Measurements from ENCODE around the gene CAPZB.

The CAPZB gene

GRCh38 chr1:19427087-19427781 is 58.1 kb downstream of the CAPZB start:
- no peak for TF ChIP-seq FOXP2 (optimal IDR thresholded peaks at IDR 0.05; ENCODE audit: borderline replicate concordance, extremely low read depth, extremely low read length, insufficient read depth)

GRCh38 chr1:19426294-19427086 is 58.8 kb downstream of the CAPZB start:
- TF ChIP-seq TAF1 (IDR thresholded peaks at IDR 0.05; ENCODE audit: borderline replicate concordance, insufficient read depth, low read length) (no peak), REST (IDR thresholded peaks at IDR 0.05; ENCODE audit: insufficient read depth in 1 of 2, low read depth in 2 of 2, low read length in 2 of 2) (no peak), POLR2AphosphoS5 (IDR thresholded peaks at IDR 0.05; ENCODE audit: low read depth, low read length) (no peak), SIN3A (IDR thresholded peaks at IDR 0.05; ENCODE audit: borderline replicate concordance, insufficient read depth, low read length) (no peak), FOXP2 (optimal IDR thresholded peaks at IDR 0.05; ENCODE audit: borderline replicate concordance, extremely low read depth, extremely low read length, insufficient read depth) (no peak)

- TF ChIP-seq TAF1 (IDR thresholded peaks at IDR 0.05; ENCODE audit: borderline replicate concordance, insufficient read depth, low read length) (no peak), SIN3A (IDR thresholded peaks at IDR 0.05; ENCODE audit: borderline replicate concordance, insufficient read depth, low read length) (no peak), FOXP2 (optimal IDR thresholded peaks at IDR 0.05; ENCODE audit: borderline replicate concordance, extremely low read depth, extremely low read length, insufficient read depth) (no peak), POLR2AphosphoS5 (IDR thresholded peaks at IDR 0.05; ENCODE audit: low read depth, low read length) (no peak), REST (IDR thresholded peaks at IDR 0.05; ENCODE audit: insufficient read depth in 1 of 2, low read depth in 2 of 2, low read length in 2 of 2) (no peak)
These were observed 59.6 kb downstream of the CAPZB start for GRCh38 chr1:19425646-19426239.

GRCh38 chr1:19424651-19425570 is 60.4 kb downstream of the CAPZB start:
- no peak for TF ChIP-seq FOXP2 (optimal IDR thresholded peaks at IDR 0.05; ENCODE audit: borderline replicate concordance, extremely low read depth, extremely low read length, insufficient read depth)
- no peak for TF ChIP-seq POLR2AphosphoS5 (IDR thresholded peaks at IDR 0.05; ENCODE audit: low read depth, low read length)
- TF ChIP-seq TAF1 (IDR thresholded peaks at IDR 0.05; ENCODE audit: borderline replicate concordance, insufficient read depth, low read length), result no peak
- TF ChIP-seq REST (IDR thresholded peaks at IDR 0.05; ENCODE audit: insufficient read depth in 1 of 2, low read depth in 2 of 2, low read length in 2 of 2), result no peak
- no peak for TF ChIP-seq SIN3A (IDR thresholded peaks at IDR 0.05; ENCODE audit: borderline replicate concordance, insufficient read depth, low read length)

GRCh38 chr1:19423130-19423529 is 62.2 kb downstream of the CAPZB start:
- TF ChIP-seq SIN3A (IDR thresholded peaks at IDR 0.05; ENCODE audit: borderline replicate concordance, insufficient read depth, low read length) (no peak), POLR2AphosphoS5 (IDR thresholded peaks at IDR 0.05; ENCODE audit: low read depth, low read length) (no peak), FOXP2 (optimal IDR thresholded peaks at IDR 0.05; ENCODE audit: borderline replicate concordance, extremely low read depth, extremely low read length, insufficient read depth) (no peak)
